T47D (cell line): ENCODE data around the gene ITPRIP.
A peak's percentile ranks its signal among the peaks of the same experiment; 100 is the strongest.

Source experiments
- DNase-seq, 2 experiments: peaks; one replicate each; pipeline versions ENCODE4 v3.0.0 to v3.0.0-alpha.2; 2011 to 2012; ENCODE audit warnings: low read depth in 1 of 2, low spot score in 1 of 2
- JUND ChIP-seq: IDR thresholded peaks from 2 replicates; pipeline ENCODE4 v1.6.1; 2012; ENCODE audit warnings: low read depth
- in situ Hi-C: cut with HindIII; loops from 2 replicates; pipeline ENCODE4 v1.10.0; 2016; ENCODE audit warnings: low sequenced_read_pairs, low pct_unique_long_range_greater_than_20kb

Gene ITPRIP

DNA sequence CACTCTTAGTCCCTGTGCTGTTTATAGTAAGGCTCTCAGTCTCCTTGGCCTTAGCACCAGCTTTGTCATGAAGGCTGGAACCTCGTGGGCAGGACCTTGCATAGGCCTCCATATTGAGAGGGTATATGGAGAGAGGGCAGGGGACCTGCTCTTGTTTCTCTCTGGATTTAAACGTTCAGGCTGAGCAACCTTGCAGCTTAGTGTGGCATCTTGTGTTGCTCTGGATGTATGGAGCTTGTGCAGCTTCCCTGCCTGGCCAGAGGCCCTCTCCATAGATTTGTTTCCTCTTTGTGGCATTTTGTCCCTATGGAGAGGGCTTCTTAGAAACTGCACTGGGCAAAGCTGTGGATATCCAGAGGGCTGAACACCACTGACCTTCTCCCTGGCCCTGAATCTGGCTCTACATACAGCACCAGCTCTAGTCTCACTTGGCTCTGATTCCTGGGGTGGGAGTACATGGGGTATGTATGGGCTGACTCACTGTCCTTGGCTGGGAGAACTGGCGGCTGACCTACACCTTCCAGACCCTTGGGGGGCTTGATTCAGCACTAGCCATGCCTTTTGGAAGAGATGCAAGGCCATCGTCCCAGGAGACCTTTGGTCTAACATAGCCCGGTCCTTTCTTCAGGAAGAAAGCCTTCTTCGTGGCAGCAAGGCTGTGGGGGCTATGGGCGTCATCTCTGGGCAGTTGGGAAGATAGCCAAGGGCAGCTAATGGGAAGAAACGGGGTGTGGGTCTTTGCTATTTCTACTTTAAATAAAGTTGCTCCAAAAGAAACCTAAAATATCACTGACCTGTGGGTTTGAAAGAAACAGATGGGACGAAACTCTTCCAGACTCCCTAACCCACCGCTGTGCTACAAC lies 30.5 kb downstream of the ITPRIP start:
- DNase-seq: no peak
- in situ Hi-C loops: no loop called here
- TF ChIP-seq JUND: no peak

DNA sequence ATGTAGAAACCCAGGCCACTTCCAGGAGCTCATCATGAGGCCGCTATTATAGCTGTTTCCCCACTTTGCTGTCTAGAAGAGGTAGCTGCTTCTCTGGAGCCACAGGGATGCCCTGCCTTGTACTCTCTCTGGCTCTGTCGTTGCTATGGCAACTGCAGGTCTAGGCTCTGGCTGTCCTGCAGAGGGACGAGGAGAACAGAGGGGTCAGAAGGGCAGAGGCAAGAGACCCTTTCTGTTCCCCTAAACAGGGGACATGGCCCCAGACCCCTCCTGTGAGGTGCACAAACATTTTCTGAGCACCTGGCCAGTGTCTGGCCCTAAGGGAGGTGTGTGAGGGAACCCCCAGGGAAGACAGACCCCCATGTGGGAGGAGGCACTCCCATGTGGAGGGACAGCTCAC lies 31.4 kb downstream of the ITPRIP start:
- in situ Hi-C loops: no loop called here

DNA sequence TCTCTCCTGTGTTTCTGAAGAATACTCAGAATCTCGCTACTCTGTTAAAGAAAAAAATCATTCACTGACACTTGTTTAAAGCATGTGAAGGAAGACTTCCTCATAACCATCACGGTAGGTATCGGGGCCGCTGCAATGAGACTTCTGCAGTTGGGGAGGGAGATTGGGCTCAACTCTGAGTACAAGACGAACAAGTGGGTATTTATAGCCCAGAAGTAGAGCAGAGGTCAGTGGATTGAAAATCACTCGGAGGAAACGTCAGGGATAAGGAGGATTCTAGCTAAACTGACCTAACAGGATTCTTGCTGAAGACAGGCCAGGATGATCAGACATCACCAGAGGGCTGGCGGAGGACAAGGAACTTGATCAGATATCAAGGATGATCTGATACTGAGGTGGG lies 33.3 kb downstream of the ITPRIP start:
- in situ Hi-C loops: no loop called here
- no peak for DNase-seq
- no peak for TF ChIP-seq JUND

More for the DNA sequence above, 31.4 kb downstream of the ITPRIP start:
- no peak for DNase-seq
- no peak for TF ChIP-seq JUND

DNA sequence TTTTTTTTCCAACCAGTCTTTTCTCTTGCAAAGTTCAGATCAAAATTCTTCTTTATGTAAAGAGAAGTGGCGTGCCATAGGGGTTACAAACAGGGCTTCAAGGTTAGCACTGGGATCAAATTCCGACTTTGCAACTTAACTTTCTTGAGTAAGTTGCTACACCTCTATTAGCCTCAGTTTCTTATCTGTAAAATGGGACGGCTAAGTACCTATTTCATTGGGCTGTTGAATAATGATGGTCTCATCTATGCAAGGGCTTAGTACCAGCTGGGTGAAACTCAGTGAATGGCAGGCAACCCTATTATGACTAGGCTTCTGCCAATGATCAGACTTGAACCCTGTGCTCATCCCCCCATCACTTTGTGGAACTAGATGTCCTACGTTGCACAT lies 33.9 kb downstream of the ITPRIP start:
- in situ Hi-C loops: no loop called here
- DNase-seq: no peak
- no peak for TF ChIP-seq JUND

DNA sequence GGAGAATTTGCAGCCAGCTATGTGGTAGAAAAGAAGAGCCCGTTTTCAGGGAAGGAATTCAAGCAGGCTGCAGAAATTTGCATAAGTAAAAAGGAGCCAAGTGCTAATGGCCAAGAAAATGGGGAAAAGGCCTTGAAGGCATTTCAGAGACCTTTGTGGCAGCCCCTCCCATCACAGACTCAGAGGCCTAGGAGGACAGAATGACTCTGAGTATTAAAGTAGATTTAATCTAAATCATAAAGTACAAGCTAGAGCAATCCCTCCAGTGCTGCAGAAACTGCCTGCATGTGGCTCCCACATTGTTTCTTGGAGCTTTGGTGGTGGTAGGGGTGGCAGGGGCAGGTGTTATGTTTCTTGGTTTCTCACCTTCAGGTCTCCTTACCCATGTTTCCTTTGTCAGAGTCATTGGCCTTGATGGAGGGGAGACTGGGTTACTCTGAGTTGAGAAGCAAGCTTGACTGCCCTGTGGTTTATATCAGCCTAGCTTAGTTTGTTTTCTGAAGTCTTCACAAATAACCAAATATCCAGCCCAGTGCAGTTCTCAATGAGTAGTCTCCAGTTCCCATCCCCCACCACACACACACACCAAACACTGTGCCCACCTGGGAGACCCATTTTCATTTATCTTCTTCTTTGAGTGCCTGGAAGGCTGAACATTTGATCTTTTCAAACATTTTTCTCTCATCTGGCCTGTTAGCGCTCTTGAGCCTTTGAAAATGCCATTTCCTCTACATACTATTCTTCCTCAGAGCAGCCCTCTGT lies 34.5 kb downstream of the ITPRIP start:
- in situ Hi-C loops: no loop called here
- DNase-seq: no peak
- no peak for TF ChIP-seq JUND

DNA sequence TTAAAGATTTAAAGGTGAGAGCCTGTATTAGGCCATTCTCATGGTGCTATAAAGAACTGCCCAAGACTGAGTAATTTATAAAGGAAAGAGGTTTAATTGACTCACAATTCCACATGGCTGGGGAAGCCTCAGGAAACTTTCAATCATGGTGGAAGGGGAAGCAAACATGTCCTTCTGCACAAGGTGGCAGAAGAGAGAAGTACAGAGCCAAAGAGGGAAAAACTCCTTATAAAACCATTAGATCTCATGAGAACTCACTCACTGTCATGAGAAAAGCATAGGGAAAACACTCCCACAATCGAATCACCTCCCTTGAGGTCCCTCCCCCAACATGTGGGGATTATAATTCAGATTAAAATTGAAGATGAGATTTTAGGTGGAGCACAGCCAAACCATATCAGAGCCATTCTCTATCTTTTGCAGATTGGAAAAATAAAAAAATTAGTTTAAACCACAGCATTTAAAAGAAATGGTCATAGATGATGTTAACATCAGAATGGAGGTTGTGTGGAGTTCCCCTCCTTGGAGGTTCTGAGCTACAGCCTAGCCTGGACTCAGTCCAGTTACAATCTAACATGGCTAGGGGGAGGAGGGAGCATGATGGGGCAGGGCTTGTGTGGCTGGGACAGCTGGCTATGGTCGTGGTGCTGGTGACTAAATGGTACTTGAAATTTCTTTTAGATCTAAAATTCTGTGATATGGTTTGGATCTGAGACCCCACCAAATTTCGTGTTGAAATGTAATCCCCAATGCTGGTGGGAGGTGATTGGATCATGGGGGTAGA lies 36.2 kb downstream of the ITPRIP start:
- in situ Hi-C loops: no loop called here
- TF ChIP-seq JUND: no peak
- no peak for DNase-seq

DNA sequence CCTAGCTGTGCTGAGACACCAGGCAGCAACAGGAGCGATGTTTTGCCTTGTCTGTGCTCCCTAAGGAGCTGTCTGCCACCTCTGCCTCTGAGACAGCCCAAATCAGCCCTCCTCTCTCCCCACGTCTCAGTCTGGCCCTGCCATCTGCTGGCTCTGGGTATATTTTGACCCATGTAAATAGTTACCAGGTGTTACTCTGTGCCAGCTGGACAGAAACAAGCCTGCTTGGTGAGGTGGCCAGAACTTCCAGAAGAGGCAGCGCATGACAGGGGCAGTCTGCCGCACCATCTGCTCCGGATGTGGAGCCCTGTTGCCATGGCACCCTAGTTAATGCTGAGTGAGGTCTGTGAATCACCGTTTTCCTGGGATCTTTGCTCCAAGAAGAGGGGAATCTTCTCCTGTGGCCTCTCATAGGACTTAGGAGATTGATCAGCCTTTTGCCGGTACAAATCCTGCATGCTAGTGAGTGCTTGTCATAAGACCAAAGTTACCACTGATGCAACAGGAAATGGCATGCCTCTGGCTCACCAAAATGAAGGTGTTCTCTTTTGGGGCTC lies 37.5 kb downstream of the ITPRIP start:
- in situ Hi-C loops: no loop called here
- peak in 1 of 2 experiments; percentile 30 for DNase-seq
- TF ChIP-seq JUND: no peak

DNA sequence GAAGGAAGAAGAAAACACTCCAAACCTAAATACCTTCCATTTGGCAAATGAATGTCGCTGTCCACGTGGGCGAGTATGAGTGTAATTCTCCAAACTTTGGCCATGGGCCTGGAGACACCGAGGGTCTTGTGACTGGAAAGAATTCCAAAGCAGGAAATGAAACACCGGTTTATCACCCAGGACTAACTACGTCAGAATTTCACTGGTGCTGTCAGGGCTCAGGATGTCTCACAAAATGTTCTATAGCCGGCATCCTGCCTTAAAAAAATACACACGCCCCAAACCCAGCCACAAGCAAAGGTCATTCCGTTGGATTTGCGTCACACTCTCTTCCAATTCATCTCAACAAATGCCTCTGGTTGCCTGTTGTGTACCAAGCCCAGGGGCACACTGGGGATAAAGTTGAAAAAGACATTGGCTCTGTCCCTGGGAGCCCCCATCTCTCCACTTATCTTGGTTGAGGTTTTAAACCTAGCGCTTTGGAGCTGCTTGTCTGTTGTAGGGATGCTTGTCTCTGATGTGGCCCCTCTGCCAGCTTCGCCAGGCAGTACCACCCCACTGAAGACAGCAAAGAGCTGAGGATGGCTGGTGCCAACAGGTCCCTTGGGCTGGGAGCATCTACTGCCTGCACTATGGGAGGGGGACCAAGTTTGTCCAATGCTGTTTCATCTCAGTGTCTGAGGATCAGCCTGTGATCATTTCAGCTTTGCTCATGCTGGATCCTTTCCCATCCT lies 38.1 kb downstream of the ITPRIP start:
- in situ Hi-C loops: no loop called here
- TF ChIP-seq JUND: no peak

DNA sequence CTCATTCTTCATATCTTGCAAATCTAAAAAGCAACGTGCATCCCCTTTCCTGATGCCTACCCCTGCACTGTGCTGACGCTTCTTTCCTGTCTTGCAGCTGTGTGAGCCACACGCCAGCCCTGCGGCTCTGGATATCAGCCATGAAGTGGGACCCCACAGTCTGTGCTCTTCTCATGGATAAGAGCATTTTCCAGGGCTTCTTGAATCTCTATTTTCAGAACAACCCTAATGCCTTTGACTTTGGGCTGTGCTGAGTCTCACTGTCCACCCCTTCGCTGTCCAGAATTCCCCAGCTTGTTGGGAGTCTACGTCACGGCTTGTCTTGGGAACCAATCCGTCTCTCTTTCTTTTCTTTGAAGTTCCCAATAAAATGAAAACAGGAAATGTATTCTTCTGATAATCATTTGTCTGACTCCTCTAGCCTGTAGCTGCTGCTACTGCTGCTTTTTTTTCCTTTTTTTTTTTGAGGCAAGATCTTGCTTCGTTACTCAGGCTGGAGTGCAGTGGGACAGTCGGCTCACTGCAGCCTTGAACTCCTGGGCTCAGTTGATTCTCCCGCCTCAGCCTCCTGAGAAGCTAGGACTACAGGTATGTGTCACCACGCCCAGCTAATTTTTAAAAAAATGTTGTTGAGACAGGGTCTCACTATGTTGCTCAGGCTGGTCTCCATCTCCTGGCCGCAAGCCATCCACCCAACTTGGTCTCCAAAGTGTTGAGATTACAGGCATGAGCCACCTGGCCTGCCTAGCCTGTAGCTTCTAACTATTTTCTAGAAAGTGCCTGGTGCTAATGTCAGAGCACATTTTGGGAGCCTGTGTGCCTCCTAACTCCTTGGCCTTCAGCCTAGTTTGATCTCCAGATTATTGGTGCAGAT lies 39.0 kb downstream of the ITPRIP start:
- DNase-seq: no peak
- no peak for TF ChIP-seq JUND
- in situ Hi-C loops: no loop called here

More for the DNA sequence above, 38.1 kb downstream of the ITPRIP start:
- no peak for DNase-seq

DNA sequence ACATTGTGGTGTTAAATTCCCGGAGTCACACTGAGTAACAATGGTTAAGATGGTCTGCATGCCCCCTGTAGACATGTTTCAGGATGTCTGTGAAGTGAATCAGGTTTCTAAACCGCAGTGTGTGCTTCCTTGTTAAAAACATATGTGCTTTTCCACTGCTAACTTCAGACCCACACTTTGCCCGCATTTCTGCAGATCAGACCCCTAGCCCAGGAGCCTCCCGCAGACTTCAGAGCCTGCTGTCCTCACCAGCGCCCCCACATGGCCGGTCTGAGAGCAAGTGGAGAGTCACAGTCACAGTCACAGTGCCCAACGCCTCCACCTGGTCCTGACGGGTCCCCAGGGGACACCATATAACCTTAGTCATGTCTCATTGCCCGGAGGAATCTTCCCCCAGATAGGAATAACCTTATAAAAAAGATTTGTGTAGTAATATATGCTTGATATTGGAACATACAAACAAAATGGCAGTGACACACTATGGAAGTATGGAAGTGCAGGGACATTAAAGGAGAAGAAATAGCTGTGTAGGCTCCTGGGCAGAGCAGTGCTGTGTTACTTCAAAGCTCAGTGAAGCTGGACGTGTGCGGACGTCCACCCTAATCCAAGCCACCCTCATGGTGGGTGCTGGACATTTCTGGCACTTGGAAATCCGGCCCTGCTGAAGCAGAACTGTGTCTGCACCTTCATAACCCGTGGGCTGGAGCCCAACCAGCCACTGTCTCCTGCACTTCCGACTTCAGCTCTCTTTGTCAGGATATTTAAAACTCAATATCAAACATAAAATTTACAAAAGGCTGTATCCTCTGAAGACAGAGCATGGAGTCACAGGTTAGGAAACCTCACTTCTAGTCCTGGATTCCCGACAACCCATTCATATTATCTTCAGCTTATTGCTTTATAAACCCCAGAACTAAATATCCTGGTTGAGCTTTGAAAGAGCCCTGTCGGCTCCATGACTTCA lies 40.3 kb downstream of the ITPRIP start:
- no peak for TF ChIP-seq JUND
- peak in 1 of 2 experiments; percentile 6 for DNase-seq
- in situ Hi-C loops: no loop called here
